ENCODE data around the gene CAVIN2. TPM values are rescaled to one million over a fixed set of nuclear protein-coding genes. Genes with fewer than 3 reads are reported as not detected.

CAVIN2 gene
- total RNA-seq, 1 donor = 1.8 TPM

DNA sequence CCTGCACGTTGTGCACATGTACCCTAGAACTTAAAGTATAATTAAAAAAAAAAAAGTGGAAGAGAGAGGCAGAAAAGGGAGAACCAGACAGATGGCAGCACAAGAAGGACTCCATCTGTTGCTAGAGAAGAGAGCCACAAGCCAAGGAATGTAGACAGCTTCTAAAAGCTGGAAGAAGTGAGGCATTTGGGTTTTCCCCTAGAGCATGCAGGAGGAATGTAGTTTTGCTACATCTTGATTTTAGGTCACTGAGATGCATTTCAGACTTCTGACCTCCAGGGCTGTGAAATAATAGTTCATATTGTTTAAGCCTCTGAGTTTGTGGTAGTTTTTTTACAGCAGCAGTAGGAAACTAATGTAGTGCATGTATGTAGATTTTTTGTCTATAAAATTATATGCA, 46.0 kb downstream of the CAVIN2 start:
- Histone ChIP-seq H3K4me3 (ENCODE audit: insufficient read depth, low read length) (no peak overlapping the region), H3K27ac (ENCODE audit: low read depth, low read length) (no peak overlapping the region), H3K36me3 (ENCODE audit: insufficient read depth, low read length) (no peaks in the 10 kb centered on the region), H2AFZ (ENCODE audit: low read length) (no peak overlapping the region), H3K4me2 (ENCODE audit: insufficient read depth, low read length) (no peak overlapping the region), H3K9me3 (ENCODE audit: low read depth, low read length) (no peaks in the 10 kb centered on the region), H3K27me3 (ENCODE audit: insufficient read depth, low read length) (no peaks in the 10 kb centered on the region), H3K79me2 (ENCODE audit: insufficient read depth, low read length) (no peaks in the 10 kb centered on the region), H3K4me1 (ENCODE audit: insufficient read depth, low read length) (no peaks in the 10 kb centered on the region), H4K20me1 (ENCODE audit: insufficient read depth, low read length) (no peaks in the 10 kb centered on the region)
- no peak for DNase-seq (ENCODE audit: insufficient read length, low spot score, missing footprints)
- TF ChIP-seq, protein P1, sequence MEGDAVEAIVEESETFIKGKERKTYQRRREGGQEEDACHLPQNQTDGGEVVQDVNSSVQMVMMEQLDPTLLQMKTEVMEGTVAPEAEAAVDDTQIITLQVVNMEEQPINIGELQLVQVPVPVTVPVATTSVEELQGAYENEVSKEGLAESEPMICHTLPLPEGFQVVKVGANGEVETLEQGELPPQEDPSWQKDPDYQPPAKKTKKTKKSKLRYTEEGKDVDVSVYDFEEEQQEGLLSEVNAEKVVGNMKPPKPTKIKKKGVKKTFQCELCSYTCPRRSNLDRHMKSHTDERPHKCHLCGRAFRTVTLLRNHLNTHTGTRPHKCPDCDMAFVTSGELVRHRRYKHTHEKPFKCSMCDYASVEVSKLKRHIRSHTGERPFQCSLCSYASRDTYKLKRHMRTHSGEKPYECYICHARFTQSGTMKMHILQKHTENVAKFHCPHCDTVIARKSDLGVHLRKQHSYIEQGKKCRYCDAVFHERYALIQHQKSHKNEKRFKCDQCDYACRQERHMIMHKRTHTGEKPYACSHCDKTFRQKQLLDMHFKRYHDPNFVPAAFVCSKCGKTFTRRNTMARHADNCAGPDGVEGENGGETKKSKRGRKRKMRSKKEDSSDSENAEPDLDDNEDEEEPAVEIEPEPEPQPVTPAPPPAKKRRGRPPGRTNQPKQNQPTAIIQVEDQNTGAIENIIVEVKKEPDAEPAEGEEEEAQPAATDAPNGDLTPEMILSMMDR (IDR thresholded peaks at IDR 0.05; ENCODE audit: extremely low read depth, low read depth, low read length) = no peak

DNA sequence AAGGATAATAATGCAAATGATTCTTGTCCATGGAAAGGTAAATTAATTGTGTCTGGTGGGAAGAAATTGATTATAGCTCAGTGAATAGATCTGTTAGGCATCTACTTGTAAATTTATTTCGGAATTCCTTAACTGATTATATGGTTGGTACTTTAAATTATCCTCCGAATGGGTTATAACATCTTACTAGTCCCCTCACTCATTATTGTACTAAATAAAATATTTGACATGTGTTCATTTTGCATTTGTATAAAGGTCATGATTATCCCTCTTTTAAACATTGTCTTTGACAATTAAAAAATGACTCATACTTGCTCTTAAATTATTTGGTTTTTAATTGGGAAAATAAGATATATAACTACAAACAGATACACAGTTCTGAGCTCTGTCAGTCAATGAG, 47.4 kb downstream of the CAVIN2 start:
- no peak overlapping the region for H3K27ac ChIP-seq (ENCODE audit: low read depth, low read length)
- no peak overlapping the region for H3K4me3 ChIP-seq (ENCODE audit: insufficient read depth, low read length)
- H2AFZ ChIP-seq (ENCODE audit: low read length) = no peak overlapping the region
- no peaks in the 10 kb centered on the region for H3K36me3 ChIP-seq (ENCODE audit: insufficient read depth, low read length)
- TF ChIP-seq, protein P1 (IDR thresholded peaks at IDR 0.05; ENCODE audit: extremely low read depth, low read depth, low read length) = no peak
- H3K27me3 ChIP-seq (ENCODE audit: insufficient read depth, low read length) = no peaks in the 10 kb centered on the region
- no peaks in the 10 kb centered on the region for H3K79me2 ChIP-seq (ENCODE audit: insufficient read depth, low read length)
- no peaks in the 10 kb centered on the region for H4K20me1 ChIP-seq (ENCODE audit: insufficient read depth, low read length)
- no peak overlapping the region for H3K4me2 ChIP-seq (ENCODE audit: insufficient read depth, low read length)
- DNase-seq (ENCODE audit: insufficient read length, low spot score, missing footprints) = no peak
- no peaks in the 10 kb centered on the region for H3K4me1 ChIP-seq (ENCODE audit: insufficient read depth, low read length)
- no peaks in the 10 kb centered on the region for H3K9me3 ChIP-seq (ENCODE audit: low read depth, low read length)

DNA sequence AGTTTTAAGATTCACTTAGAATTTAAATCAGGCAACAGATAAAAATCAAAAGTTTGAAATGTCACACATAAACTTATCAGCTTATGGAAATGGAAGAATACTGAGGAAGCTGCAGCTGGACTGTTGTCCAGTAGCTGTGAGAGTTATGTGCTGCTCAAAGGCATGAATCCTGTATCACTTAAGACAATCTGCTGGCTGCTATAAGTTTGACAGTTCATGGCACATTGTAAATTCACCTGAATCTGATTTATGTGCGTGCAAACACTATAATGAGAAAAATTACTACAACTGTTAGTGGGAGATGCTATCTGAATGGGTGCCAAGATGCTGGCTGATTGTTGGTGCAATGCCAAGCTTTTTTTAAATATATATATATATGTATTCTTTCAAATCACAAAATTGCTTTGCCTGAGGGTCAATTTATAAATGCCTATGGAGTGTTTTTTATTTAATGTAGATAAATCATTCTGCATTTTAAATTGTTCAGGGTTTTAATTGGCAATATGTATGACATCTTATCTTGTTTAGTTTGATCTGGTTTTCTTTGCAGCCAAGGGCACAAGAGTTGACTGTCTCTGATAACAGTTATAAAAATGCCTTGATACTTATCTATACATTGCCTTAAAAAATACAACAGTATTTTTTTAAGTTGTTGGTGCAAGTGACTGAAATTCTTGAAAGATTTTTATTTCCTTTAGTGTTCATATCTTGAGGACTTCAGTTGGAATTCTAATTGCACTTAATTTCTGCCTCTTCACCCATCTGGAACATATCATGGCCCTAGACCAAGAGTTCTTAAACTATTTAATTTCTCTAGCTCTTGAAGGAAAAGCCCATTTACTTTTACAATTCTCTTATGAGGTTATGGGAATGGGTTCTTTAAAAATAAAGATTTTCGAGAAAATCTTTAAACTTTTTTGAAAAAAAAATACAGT, 48.7 kb downstream of the CAVIN2 start:
- H3K4me2 ChIP-seq (ENCODE audit: insufficient read depth, low read length) = no peak overlapping the region
- H2AFZ ChIP-seq (ENCODE audit: low read length) = no peak overlapping the region
- no peak for DNase-seq (ENCODE audit: insufficient read length, low spot score, missing footprints)
- H4K20me1 ChIP-seq (ENCODE audit: insufficient read depth, low read length) = no peaks in the 10 kb centered on the region
- TF ChIP-seq, protein P1 (IDR thresholded peaks at IDR 0.05; ENCODE audit: extremely low read depth, low read depth, low read length) = no peak
- no peak overlapping the region for H3K4me3 ChIP-seq (ENCODE audit: insufficient read depth, low read length)
- H3K9me3 ChIP-seq (ENCODE audit: low read depth, low read length) = no peaks in the 10 kb centered on the region
- no peaks in the 10 kb centered on the region for H3K79me2 ChIP-seq (ENCODE audit: insufficient read depth, low read length)
- H3K27ac ChIP-seq (ENCODE audit: low read depth, low read length) = no peak overlapping the region
- no peaks in the 10 kb centered on the region for H3K36me3 ChIP-seq (ENCODE audit: insufficient read depth, low read length)
- H3K27me3 ChIP-seq (ENCODE audit: insufficient read depth, low read length) = no peaks in the 10 kb centered on the region
- no peaks in the 10 kb centered on the region for H3K4me1 ChIP-seq (ENCODE audit: insufficient read depth, low read length)

DNA sequence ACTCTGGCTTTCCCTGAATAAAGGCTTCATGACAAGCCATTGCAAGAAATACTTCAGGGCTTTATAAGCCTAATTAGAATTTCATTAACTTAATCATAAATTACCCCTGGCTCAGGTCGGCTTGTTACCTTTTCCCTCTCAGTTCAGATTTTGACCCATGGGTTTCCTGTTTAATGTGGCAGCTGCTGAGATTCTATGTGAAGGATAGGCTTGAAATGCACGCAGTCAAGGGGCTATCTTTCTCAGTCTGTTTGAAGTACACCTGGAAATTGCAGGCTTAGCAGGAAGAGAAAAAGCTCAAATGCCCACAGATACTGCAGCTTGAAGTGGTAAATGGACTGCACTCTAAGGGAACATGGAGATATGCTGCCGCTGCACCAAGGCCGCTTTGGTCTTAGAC, 49.4 kb downstream of the CAVIN2 start:
- no peak overlapping the region for H3K4me3 ChIP-seq (ENCODE audit: insufficient read depth, low read length)
- no peaks in the 10 kb centered on the region for H3K9me3 ChIP-seq (ENCODE audit: low read depth, low read length)
- peaks cover 4% of the 10 kb centered on the region for H3K27me3 ChIP-seq (ENCODE audit: insufficient read depth, low read length)
- no peak overlapping the region for H3K4me2 ChIP-seq (ENCODE audit: insufficient read depth, low read length)
- no peak overlapping the region for H2AFZ ChIP-seq (ENCODE audit: low read length)
- H3K36me3 ChIP-seq (ENCODE audit: insufficient read depth, low read length) = no peaks in the 10 kb centered on the region
- DNase-seq (ENCODE audit: insufficient read length, low spot score, missing footprints) = no peak
- H4K20me1 ChIP-seq (ENCODE audit: insufficient read depth, low read length) = no peaks in the 10 kb centered on the region
- TF ChIP-seq, protein P1 (IDR thresholded peaks at IDR 0.05; ENCODE audit: extremely low read depth, low read depth, low read length) = no peak
- H3K79me2 ChIP-seq (ENCODE audit: insufficient read depth, low read length) = no peaks in the 10 kb centered on the region
- no peak overlapping the region for H3K27ac ChIP-seq (ENCODE audit: low read depth, low read length)
- H3K4me1 ChIP-seq (ENCODE audit: insufficient read depth, low read length) = no peaks in the 10 kb centered on the region
